Ureter (tissue), 1 donor: Measurements from ENCODE around the gene BRINP2. TPM values are rescaled to one million over a fixed set of nuclear protein-coding genes. Genes with fewer than 3 reads are reported as not detected.

Experiments
- DNase-seq: peaks from one replicate; pipeline ENCODE4 v3.0.0-alpha.2; 2020; ENCODE audit warnings: low spot score
- total RNA-seq: library from RNA; stranded (reverse); gene quantifications from one replicate; pipeline ENCODE4 v1.2.4, GENCODE V29; 2023
- donor health status: DM: yes; HTN: yes; CAD: no.

Gene BRINP2
- total RNA-seq = not detected

- DNase-seq = peak; percentile 45
Observed at GRCh38 chr1:177170756-177171535, at the start of gene BRINP2. Gene BRINP2 (plus strand): TSS chr1:177170958. CDS start chr1:177229877, 58,919 bp downstream.

GRCh38 chr1:177122461-177123251 lies 48.1 kb upstream of the BRINP2 start:
- no peak for DNase-seq

GRCh38 chr1:177124577-177125278 lies 46.0 kb upstream of the BRINP2 start:
- DNase-seq = no peak

GRCh38 chr1:177126267-177126666 lies 44.5 kb upstream of the BRINP2 start:
- DNase-seq = no peak

- DNase-seq = no peak
Observed at GRCh38 chr1:177128665-177129281, 42.0 kb upstream of the BRINP2 start.

- no peak for DNase-seq
Observed at GRCh38 chr1:177130451-177130945, 40.3 kb upstream of the BRINP2 start.

GRCh38 chr1:177131723-177132122 lies 39.0 kb upstream of the BRINP2 start:
- no peak for DNase-seq

- DNase-seq = no peak
Observed at GRCh38 chr1:177132141-177132540, 38.6 kb upstream of the BRINP2 start.

- DNase-seq = no peak
Observed at GRCh38 chr1:177133977-177134538, 36.7 kb upstream of the BRINP2 start.

- no peak for DNase-seq
Observed at GRCh38 chr1:177135250-177135649, 35.5 kb upstream of the BRINP2 start.

GRCh38 chr1:177137814-177138213 lies 32.9 kb upstream of the BRINP2 start:
- no peak for DNase-seq

- no peak for DNase-seq
Observed at GRCh38 chr1:177138347-177138746, 32.4 kb upstream of the BRINP2 start.

GRCh38 chr1:177142010-177142409 lies 28.7 kb upstream of the BRINP2 start:
- DNase-seq = no peak

- no peak for DNase-seq
Observed at GRCh38 chr1:177142791-177143271, 27.9 kb upstream of the BRINP2 start.

- DNase-seq = no peak
Observed at GRCh38 chr1:177145106-177146070, 25.4 kb upstream of the BRINP2 start.

- no peak for DNase-seq
Observed at GRCh38 chr1:177146499-177146898, 24.3 kb upstream of the BRINP2 start.

- DNase-seq = no peak
Observed at GRCh38 chr1:177162243-177162642, 8.5 kb upstream of the BRINP2 start.

GRCh38 chr1:177163844-177164379 lies 6.8 kb upstream of the BRINP2 start:
- DNase-seq = no peak

- DNase-seq = no peak
Observed at GRCh38 chr1:177164380-177165068, 6.2 kb upstream of the BRINP2 start, which contains the start of gene ASTN1. Gene ASTN1 (minus strand): TSS chr1:177164712. CDS start chr1:177164676, 36 bp downstream.
